Thyroid gland (tissue), 4 donors: ENCODE results near the gene KCNG2. TPM values are rescaled to one million over a fixed set of nuclear protein-coding genes. Genes with fewer than 3 reads are reported as not detected.

Experiments
- DNase-seq, 2 donors: peaks; one replicate each; pipeline ENCODE4 v3.0.0-alpha.2; 2019
- H3K27ac ChIP-seq, 3 donors: fragments of 200-600 bp; sonication (generic); 1 replicate in 2 of 3; 2 replicates in 1 of 3; pipeline ENCODE4 v1.5.1; 2016 to 2019; ENCODE audit warnings: mild to moderate bottlenecking in 1 of 3, moderate library complexity in 1 of 3
- H3K27me3 ChIP-seq: fragments of 200-600 bp; sonication (generic); one replicate; pipeline ENCODE4 v1.5.1; 2019
- H3K36me3 ChIP-seq, 2 donors: fragments of 200-600 bp; sonication (generic); one replicate each; pipeline ENCODE4 v1.5.1; 2016 to 2019
- H3K4me1 ChIP-seq, 2 donors: fragments of 200-600 bp; sonication (generic); one replicate each; pipeline ENCODE4 v1.5.1; 2017 to 2019
- H3K4me3 ChIP-seq, 3 donors: fragments of 200-600 bp; sonication (generic); replicated peaks in 1 of 3; 1 replicate in 2 of 3; 2 replicates in 1 of 3; pipeline ENCODE4 v1.5.1; 2016; ENCODE audit warnings: mild to moderate bottlenecking in 1 of 3
- H3K9me3 ChIP-seq: fragments of 200-600 bp; sonication (generic); one replicate; pipeline ENCODE4 v1.5.1; 2017
- CTCF ChIP-seq, 6 experiments: fragments of 200-600 bp in 3 of 6; fragments of 450-650 bp in 3 of 6; sonication (generic) in 3 of 6; IDR thresholded peaks; one replicate each; pipeline ENCODE4 v1.5.1; 2016 to 2019; ENCODE audit warnings: antibody characterized with exemption in 6 of 6, mild to moderate bottlenecking in 2 of 6, inconsistent platforms in 1 of 6, moderate library complexity in 1 of 6
- POLR2A ChIP-seq, 2 donors: fragments of 450-650 bp; IDR thresholded peaks; one replicate each; pipeline ENCODE4 v1.6.1; 2017; ENCODE audit warnings: antibody characterized with exemption in 2 of 2, mild to moderate bottlenecking in 2 of 2, moderate library complexity in 1 of 2
- WGBS, 2 donors: methylation state at CpG; one replicate each; pipeline ENCODE4 v1.1.5; 2017; 5-methylcytosine and 5-hydroxymethylcytosine counted together
- intact Hi-C: fragments of 100-400 bp; cut with DNase I; formaldehyde crosslinking; loops from one replicate; pipeline ENCODE4 v1.15.1; 2023
- total RNA-seq, 4 donors: library from RNA; depleted of rRNA; stranded (reverse); fragments of >200 nt; gene quantifications; one replicate each; pipeline ENCODE4 v1.2.3, GENCODE V29; 2016

The KCNG2 gene
- total RNA-seq, 4 donors from 2014 or later, result 0.22 TPM; not detected in 3

GRCh38 chr18:79899609-79900445 lies 102.1 kb downstream of the KCNG2 start:
- WGBS, 2 donors, result 88 to 93% methylated on average over 34 of the region's 53 CpGs
- TF ChIP-seq POLR2A (IDR thresholded peaks at IDR 0.05) (no peak), CTCF (IDR thresholded peaks at IDR 0.05) (no peak)
- H3K4me3 ChIP-seq, result no peak overlapping the region
- DNase-seq, result no peak
- H3K27ac ChIP-seq, result no peak overlapping the region
- no peaks in the 10 kb centered on the region for H3K9me3 ChIP-seq
- intact Hi-C loops, result no loop called here
- H3K27me3 ChIP-seq, result no peaks in the 10 kb centered on the region
- H3K36me3 ChIP-seq, result peaks cover 17 to 18% of the 10 kb centered on the region in 2 donors
- no peaks in the 10 kb centered on the region for H3K4me1 ChIP-seq

GRCh38 chr18:79900610-79901570 lies 103.2 kb downstream of the KCNG2 start:
- no peak overlapping the region for H3K27ac ChIP-seq
- H3K9me3 ChIP-seq, result no peaks in the 10 kb centered on the region
- no peak overlapping the region for H3K4me3 ChIP-seq
- intact Hi-C loops, result no loop called here
- DNase-seq, result no peak
- H3K4me1 ChIP-seq, result no peaks in the 10 kb centered on the region
- no peak for TF ChIP-seq CTCF (IDR thresholded peaks at IDR 0.05)
- TF ChIP-seq POLR2A (IDR thresholded peaks at IDR 0.05), result no peak
- no peaks in the 10 kb centered on the region for H3K27me3 ChIP-seq
- 85 to 96% methylated on average over 19 to 24 of the region's 28 CpGs for WGBS, 2 donors
- peaks cover 17 to 18% of the 10 kb centered on the region in 2 donors for H3K36me3 ChIP-seq

- TF ChIP-seq POLR2A (IDR thresholded peaks at IDR 0.05) (no peak), CTCF (IDR thresholded peaks at IDR 0.05) (no peak)
- Histone ChIP-seq H3K27me3 (no peaks in the 10 kb centered on the region), H3K9me3 (no peaks in the 10 kb centered on the region), H3K36me3 (peaks cover 17 to 18% of the 10 kb centered on the region in 2 donors), H3K27ac (no peak overlapping the region), H3K4me3 (no peak overlapping the region), H3K4me1 (no peaks in the 10 kb centered on the region)
- intact Hi-C loops, result no loop called here
- 95 to 96% methylated on average over 13 of the region's 13 CpGs for WGBS, 2 donors
- no peak for DNase-seq
These were observed 103.9 kb downstream of the KCNG2 start for GRCh38 chr18:79901665-79902064.

GRCh38 chr18:79902075-79902474 lies 104.3 kb downstream of the KCNG2 start:
- Histone ChIP-seq H3K4me3 (no peak overlapping the region), H3K36me3 (peaks cover 17 to 18% of the 10 kb centered on the region in 2 donors), H3K9me3 (no peaks in the 10 kb centered on the region), H3K27me3 (no peaks in the 10 kb centered on the region), H3K4me1 (no peaks in the 10 kb centered on the region), H3K27ac (no peak overlapping the region)
- TF ChIP-seq CTCF (IDR thresholded peaks at IDR 0.05) (no peak), POLR2A (IDR thresholded peaks at IDR 0.05) (no peak)
- no peak for DNase-seq
- intact Hi-C loops, result no loop called here
- 86 to 91% methylated on average over 7 to 8 of the region's 8 CpGs for WGBS, 2 donors
